Adrenal gland (tissue), 5 donors: ENCODE results near the gene RAD51B.

Source experiments
- CTCF ChIP-seq, 6 experiments: fragments of 450-650 bp in 4 of 6; fragments of 200-600 bp in 2 of 6; sonication (generic) in 1 of 6; IDR thresholded peaks; 1 replicate in 5 of 6; 2 replicates in 1 of 6; pipeline versions ENCODE4 v1.5.1 to v1.8.0; 2016 to 2021; ENCODE audit warnings: antibody characterized with exemption in 6 of 6, mild to moderate bottlenecking in 2 of 6, moderate library complexity in 1 of 6
- POLR2A ChIP-seq, 2 donors: fragments of 450-650 bp; IDR thresholded peaks; one replicate each; pipeline ENCODE4 v1.6.1; 2017; ENCODE audit warnings: antibody characterized with exemption in 2 of 2, mild to moderate bottlenecking in 2 of 2, moderate library complexity in 1 of 2
- donor health status: DM: no; HTN: no; CAD: no.

GRCh38 chr14:67986131-67986841, 166.7 kb downstream of the RAD51B start:
- TF ChIP-seq CTCF (IDR thresholded peaks at IDR 0.05) (no peak), POLR2A (IDR thresholded peaks at IDR 0.05) (no peak)
